DOHH2 (cell line): ENCODE measurements around the gene COL19A1.

ENCODE experiments used
- EZH2phosphoT487 ChIP-seq: fragments of 200-600 bp; sonication (generic); IDR thresholded peaks from 2 replicates; pipeline ENCODE4 v1.6.1; 2017; ENCODE audit warnings: borderline replicate concordance, mild to moderate bottlenecking, antibody characterized with exemption, low read length, moderate library complexity, mixed read lengths
- TF ChIP-seq, protein P1 (sequence below): fragments of 200-600 bp; sonication (generic); IDR thresholded peaks from one replicate; pipeline ENCODE4 v1.5.1; 2014; ENCODE audit warnings: antibody characterized with exemption, mild to moderate bottlenecking, low read depth, low read length; ENCODE audit not compliant: poor library complexity, severe bottlenecking

DNA sequence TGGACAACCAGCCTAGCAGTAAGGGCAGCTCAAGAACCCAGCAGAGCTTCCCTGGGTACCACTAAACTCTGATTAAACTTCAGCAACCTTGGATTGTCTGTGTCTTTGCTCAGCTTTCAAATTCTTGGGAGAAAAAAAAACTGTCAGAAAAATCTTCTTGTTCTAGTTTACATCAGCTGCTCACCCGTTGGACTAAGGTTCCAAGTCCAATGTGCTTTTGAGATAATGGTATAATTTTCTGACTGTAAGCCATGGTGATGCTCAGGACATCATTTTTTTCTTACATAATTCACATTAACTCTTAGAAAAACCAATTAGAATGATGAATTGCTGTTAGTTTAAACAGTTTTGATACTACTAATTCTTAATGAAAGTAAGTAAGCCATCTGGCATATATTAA lies 290.7 kb downstream of the COL19A1 start:
- TF ChIP-seq, protein P1, sequence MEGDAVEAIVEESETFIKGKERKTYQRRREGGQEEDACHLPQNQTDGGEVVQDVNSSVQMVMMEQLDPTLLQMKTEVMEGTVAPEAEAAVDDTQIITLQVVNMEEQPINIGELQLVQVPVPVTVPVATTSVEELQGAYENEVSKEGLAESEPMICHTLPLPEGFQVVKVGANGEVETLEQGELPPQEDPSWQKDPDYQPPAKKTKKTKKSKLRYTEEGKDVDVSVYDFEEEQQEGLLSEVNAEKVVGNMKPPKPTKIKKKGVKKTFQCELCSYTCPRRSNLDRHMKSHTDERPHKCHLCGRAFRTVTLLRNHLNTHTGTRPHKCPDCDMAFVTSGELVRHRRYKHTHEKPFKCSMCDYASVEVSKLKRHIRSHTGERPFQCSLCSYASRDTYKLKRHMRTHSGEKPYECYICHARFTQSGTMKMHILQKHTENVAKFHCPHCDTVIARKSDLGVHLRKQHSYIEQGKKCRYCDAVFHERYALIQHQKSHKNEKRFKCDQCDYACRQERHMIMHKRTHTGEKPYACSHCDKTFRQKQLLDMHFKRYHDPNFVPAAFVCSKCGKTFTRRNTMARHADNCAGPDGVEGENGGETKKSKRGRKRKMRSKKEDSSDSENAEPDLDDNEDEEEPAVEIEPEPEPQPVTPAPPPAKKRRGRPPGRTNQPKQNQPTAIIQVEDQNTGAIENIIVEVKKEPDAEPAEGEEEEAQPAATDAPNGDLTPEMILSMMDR, result no peak
- TF ChIP-seq EZH2phosphoT487, result no peak
